ENCODE measurements around the gene FRMD4A.
"Not testable (repeated sequence)": the region's sequence is repeated elsewhere in the genome, so short reads cannot be mapped to it uniquely, and the experiment has no call there.

Gene FRMD4A

GRCh38 chr10:14244801-14245211 is 85.9 kb downstream of the FRMD4A start:
- H3K4me1 Mint-ChIP-seq: no peaks in the 10 kb centered on the region
- peaks cover 20% of the 10 kb centered on the region for H3K27me3 Mint-ChIP-seq
- ATAC-seq: no peak

GRCh38 chr10:14244147-14244546 is 86.6 kb downstream of the FRMD4A start:
- H3K27me3 Mint-ChIP-seq: peaks cover 20% of the 10 kb centered on the region
- H3K4me3 Mint-ChIP-seq: no peak overlapping the region
- peaks cover 9% of the 10 kb centered on the region for H3K9me3 Mint-ChIP-seq
- H3K36me3 Mint-ChIP-seq: no peaks in the 10 kb centered on the region
- H3K27ac Mint-ChIP-seq: no peak overlapping the region
- ATAC-seq: no peak
- H3K4me1 Mint-ChIP-seq: no peaks in the 10 kb centered on the region

More at GRCh38 chr10:14244801-14245211, 85.9 kb downstream of the FRMD4A start:
- H3K4me3 Mint-ChIP-seq: no peak overlapping the region
- H3K27ac Mint-ChIP-seq: no peak overlapping the region
- no peaks in the 10 kb centered on the region for H3K36me3 Mint-ChIP-seq
- peaks cover 9% of the 10 kb centered on the region for H3K9me3 Mint-ChIP-seq

DNA sequence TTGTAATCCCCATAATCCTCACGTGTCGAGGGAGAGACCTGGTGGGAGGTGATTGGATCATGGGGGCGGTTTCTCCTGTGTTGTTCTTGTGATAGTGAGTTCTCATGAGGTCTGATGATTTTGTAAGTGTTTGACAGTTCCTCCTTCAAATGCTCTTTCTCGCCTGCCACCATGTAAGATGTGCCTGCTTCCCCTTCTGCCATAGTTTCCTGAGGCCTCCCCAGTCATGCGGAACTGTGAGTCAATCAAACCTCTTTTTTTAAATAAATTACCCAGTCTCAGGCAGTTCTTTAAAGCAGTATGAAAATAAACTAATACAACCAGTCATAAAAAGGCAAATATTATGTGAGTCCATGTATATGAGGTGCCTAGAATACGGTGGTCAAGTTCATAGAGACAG is 87.5 kb downstream of the FRMD4A start:
- no peak overlapping the region for H3K27ac Mint-ChIP-seq

GRCh38 chr10:14241196-14241595 is 89.5 kb downstream of the FRMD4A start:
- Mint-ChIP-seq H3K27me3 (peaks cover under 1% of the 10 kb centered on the region), H3K4me3 (no peak overlapping the region), H3K9me3 (peaks cover 9% of the 10 kb centered on the region), H3K27ac (no peak overlapping the region), H3K36me3 (no peaks in the 10 kb centered on the region), H3K4me1 (no peaks in the 10 kb centered on the region)
- ATAC-seq: no peak

More for the DNA sequence above, 87.5 kb downstream of the FRMD4A start:
- no peak for ATAC-seq
- Mint-ChIP-seq H3K4me1 (no peaks in the 10 kb centered on the region), H3K4me3 (no peak overlapping the region), H3K36me3 (no peaks in the 10 kb centered on the region), H3K9me3 (peaks cover 9% of the 10 kb centered on the region), H3K27me3 (peaks cover 20% of the 10 kb centered on the region)

DNA sequence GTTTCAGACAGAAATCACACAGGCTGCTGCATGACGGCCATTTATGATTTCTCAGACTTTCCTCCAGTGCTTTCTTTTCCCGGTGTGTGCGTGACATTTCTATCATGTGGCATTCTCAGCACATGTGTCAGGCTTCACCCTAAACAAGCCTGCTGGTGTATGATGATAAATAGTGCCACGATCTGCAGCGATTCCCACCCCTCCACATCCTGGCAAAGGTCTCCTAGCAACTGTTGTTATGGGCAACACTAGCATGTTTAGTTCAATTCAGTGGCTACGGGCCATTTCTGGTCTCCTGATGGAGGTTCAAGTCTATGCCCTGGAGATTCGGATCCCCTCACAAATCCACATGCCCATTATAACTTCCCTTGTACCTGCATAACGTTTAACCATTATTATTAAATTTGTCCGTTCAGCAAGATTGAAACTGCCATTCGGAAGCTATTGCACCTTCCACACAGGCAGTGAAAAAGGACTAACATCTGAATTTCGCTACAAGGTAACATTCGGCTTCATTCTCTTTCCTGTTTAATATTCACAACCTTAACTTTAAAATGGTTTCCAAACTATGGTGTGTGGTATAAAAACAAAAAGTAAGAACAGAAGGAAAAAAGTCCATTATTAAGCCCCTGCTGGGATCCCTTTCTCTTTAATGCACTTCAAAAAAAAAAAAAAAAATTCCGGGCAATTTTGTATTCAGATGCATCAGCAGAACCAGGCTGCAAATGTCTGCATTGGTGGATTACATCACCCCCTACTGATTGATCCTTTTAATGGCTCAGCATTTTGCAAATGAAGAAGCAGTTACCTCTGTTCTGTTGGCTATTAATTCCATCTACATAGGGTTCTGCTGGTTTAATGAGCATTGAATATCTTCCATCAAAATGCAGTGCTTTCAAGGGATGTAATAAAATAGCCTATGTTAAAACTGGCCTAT is 90.2 kb downstream of the FRMD4A start:
- H3K27ac Mint-ChIP-seq: no peak overlapping the region
- H3K36me3 Mint-ChIP-seq: no peaks in the 10 kb centered on the region
- H3K4me3 Mint-ChIP-seq: no peak overlapping the region
- H3K27me3 Mint-ChIP-seq: no peaks in the 10 kb centered on the region
- ATAC-seq: no peak
- no peaks in the 10 kb centered on the region for H3K4me1 Mint-ChIP-seq
- H3K9me3 Mint-ChIP-seq: peaks cover 9% of the 10 kb centered on the region

DNA sequence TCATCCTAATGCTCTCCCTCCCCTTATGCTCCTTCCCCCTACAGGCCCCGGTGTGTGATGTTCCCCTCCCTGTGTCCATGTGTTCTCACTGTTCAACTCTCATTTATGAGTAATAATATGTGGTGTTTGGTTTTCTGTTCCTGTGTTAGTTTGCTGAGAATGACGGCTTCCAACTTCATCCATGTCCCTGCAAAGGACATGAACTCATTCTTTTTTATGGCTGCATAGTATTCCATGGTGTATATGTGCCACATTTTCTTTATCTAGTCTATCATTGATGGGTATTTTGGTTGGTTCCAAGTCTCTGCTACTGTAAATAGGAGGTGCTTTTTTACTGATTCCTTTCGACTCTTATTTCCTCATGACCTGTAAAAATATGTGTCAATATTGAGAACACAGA is 92.1 kb downstream of the FRMD4A start:
- H3K9me3 Mint-ChIP-seq, H3K4me1 Mint-ChIP-seq, H3K27ac Mint-ChIP-seq, H3K27me3 Mint-ChIP-seq, H3K36me3 Mint-ChIP-seq, ATAC-seq, H3K4me3 Mint-ChIP-seq: not testable (repeated sequence)

DNA sequence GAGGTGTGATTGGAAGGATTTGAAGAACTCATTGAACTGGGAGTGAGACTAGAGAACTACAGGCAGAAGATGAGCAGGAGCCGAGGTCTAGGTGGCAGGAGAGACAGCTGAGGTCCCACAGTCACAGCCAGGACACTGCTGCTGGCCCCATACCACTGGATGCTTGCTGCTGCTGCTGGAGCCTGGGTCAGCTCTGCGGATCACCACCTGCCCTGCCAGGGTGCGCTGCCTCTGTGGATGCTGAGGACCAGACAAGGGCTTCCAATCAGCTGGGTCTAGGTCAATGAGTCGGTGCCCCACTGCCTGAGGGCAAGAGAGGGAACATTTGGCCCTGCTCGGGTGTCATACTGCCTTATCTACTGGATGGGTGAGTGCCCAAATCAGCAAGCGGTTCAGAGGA is 94.4 kb downstream of the FRMD4A start:
- ATAC-seq: no peak
- Mint-ChIP-seq H3K27me3 (peaks cover 17% of the 10 kb centered on the region), H3K9me3 (no peaks in the 10 kb centered on the region), H3K27ac (no peak overlapping the region), H3K36me3 (no peaks in the 10 kb centered on the region), H3K4me3 (no peak overlapping the region), H3K4me1 (no peaks in the 10 kb centered on the region)

- no peaks in the 10 kb centered on the region for H3K4me1 Mint-ChIP-seq
- no peak overlapping the region for H3K4me3 Mint-ChIP-seq
- ATAC-seq: no peak
- no peaks in the 10 kb centered on the region for H3K36me3 Mint-ChIP-seq
- H3K27me3 Mint-ChIP-seq: peaks cover 24% of the 10 kb centered on the region
- H3K27ac Mint-ChIP-seq: no peak overlapping the region
- H3K9me3 Mint-ChIP-seq: no peaks in the 10 kb centered on the region
Measured at GRCh38 chr10:14235566-14236195, 95.0 kb downstream of the FRMD4A start.

DNA sequence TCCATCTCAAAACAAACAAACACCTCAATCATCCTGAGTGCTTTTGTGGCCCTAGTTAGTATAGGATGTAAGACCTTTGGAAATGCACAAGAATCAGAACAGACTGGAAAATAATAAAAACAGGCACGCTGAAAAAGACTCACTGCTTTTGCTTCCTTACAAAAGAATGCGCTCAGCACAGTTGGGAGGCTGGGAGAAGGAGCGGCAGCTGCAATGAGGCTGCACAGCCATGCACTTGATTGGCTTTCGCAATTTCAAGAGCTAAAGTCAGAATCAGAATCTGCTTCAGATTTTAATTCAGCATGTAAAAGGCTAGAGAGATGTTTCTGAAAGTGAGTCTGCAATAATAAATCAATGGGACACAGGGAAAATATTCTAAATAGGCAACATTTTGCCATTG is 97.2 kb downstream of the FRMD4A start:
- no peaks in the 10 kb centered on the region for H3K4me1 Mint-ChIP-seq
- no peak overlapping the region for H3K4me3 Mint-ChIP-seq
- no peak overlapping the region for H3K27ac Mint-ChIP-seq
- H3K27me3 Mint-ChIP-seq: peaks cover 27% of the 10 kb centered on the region
- H3K9me3 Mint-ChIP-seq: no peaks in the 10 kb centered on the region
- no peak for ATAC-seq
- no peaks in the 10 kb centered on the region for H3K36me3 Mint-ChIP-seq

DNA sequence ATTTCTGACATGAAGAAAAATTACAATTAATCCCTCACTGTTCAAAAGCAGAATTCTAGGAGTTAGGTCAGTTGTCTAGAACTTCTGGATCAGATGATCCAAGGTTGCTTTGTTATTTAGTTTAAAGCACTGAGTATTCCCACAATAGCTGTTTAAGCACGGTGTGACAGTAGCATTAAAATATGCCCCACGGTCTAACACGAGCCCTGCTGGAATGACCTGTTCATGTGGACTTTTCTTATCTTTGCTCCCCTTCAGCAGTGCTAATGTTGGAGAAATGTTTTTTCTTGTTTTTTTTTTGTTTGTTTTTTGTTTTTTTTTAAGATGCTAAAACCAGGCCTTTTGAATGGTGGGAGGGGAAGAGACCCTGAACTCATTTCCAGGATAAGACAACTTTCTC is 101.9 kb downstream of the FRMD4A start:
- not testable (repeated sequence) for H3K4me1 Mint-ChIP-seq, H3K9me3 Mint-ChIP-seq, H3K36me3 Mint-ChIP-seq, H3K27ac Mint-ChIP-seq, H3K4me3 Mint-ChIP-seq, ATAC-seq
- peaks cover 49% of the 10 kb centered on the region for H3K27me3 Mint-ChIP-seq

DNA sequence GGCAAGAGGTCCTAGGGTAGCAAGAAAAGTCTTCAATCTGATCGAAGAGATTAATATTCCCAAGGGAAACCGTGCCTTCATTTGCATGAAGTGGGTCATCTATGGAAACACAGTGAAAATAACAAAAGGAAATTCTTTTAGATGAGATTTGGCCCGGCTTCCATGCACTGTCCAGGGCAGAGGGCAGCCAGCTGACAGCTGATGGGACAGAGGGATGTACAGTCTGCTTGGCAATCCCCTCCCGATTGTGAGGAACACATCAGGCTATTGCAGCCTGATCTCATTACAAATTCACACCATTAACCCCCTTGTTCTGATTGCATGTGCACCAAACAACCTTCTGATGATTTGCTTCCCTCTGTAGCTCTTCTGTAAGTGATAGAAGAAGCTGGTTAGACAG is 105.3 kb downstream of the FRMD4A start:
- Mint-ChIP-seq H3K36me3 (no peaks in the 10 kb centered on the region), H3K4me1 (no peaks in the 10 kb centered on the region), H3K27ac (no peak overlapping the region), H3K9me3 (no peaks in the 10 kb centered on the region), H3K27me3 (peaks cover 40% of the 10 kb centered on the region), H3K4me3 (no peak overlapping the region)
- no peak for ATAC-seq

DNA sequence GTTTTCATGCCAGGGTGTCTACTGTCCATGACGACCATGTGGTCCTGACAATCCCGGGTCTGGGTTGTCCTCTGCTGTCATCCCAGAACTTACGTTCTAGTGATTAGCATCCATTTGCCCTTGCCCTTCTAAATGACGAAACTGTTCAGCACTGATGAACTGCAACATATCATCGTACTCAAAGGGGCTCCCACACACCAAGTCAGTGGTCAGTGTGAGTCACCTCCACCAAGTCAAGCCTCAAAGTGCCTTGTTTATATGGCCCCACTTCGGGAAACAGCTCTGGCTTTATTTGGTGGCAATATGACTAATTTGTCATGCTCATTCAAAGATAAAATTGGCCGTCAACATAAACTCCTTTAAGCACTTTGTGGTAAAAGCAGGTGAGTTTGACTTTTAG is 110.7 kb downstream of the FRMD4A start:
- H3K27ac Mint-ChIP-seq: no peak overlapping the region
- ATAC-seq: no peak
- no peaks in the 10 kb centered on the region for H3K9me3 Mint-ChIP-seq
- H3K4me1 Mint-ChIP-seq: no peaks in the 10 kb centered on the region
- no peak overlapping the region for H3K4me3 Mint-ChIP-seq
- no peaks in the 10 kb centered on the region for H3K36me3 Mint-ChIP-seq
- peaks cover 61% of the 10 kb centered on the region for H3K27me3 Mint-ChIP-seq

GRCh38 chr10:14219411-14219810 is 111.3 kb downstream of the FRMD4A start:
- Mint-ChIP-seq H3K4me1 (no peaks in the 10 kb centered on the region), H3K9me3 (no peaks in the 10 kb centered on the region), H3K27ac (no peak overlapping the region), H3K4me3 (no peak overlapping the region), H3K36me3 (no peaks in the 10 kb centered on the region), H3K27me3 (peaks cover 59% of the 10 kb centered on the region)
- ATAC-seq: no peak

DNA sequence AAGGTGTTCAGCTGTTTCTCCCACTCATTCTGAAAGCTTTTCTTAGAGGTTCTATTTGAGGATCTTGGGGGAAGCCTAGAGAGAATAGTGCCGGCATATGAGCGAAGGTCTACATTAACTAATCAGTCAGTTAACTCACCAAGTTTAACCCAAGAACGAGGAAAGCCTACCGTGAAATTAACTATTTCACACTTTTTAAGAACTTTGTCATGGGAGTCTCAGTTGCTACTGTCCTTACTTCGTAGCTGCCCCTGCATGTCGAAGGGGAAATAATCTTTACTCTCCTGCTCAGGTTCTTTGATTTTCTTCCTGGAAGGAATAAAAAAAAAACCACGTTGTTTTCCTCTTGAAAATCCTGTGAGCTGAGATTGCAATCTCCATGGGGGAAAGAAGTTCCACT is 115.1 kb downstream of the FRMD4A start:
- no peaks in the 10 kb centered on the region for H3K36me3 Mint-ChIP-seq
- peaks cover 3% of the 10 kb centered on the region for H3K9me3 Mint-ChIP-seq
- no peak for ATAC-seq

GRCh38 chr10:14213703-14214102 is 117.0 kb downstream of the FRMD4A start:
- not testable (repeated sequence) for H3K9me3 Mint-ChIP-seq, H3K27ac Mint-ChIP-seq, ATAC-seq, H3K4me1 Mint-ChIP-seq, H3K36me3 Mint-ChIP-seq, H3K4me3 Mint-ChIP-seq
- peaks cover 42% of the 10 kb centered on the region for H3K27me3 Mint-ChIP-seq

More for the DNA sequence above, 115.1 kb downstream of the FRMD4A start:
- Mint-ChIP-seq H3K4me3 (no peak overlapping the region), H3K27ac (no peak overlapping the region), H3K27me3 (peaks cover 43% of the 10 kb centered on the region), H3K4me1 (no peaks in the 10 kb centered on the region)

- peaks cover 26% of the 10 kb centered on the region for H3K27me3 Mint-ChIP-seq
- no peak for ATAC-seq
- no peaks in the 10 kb centered on the region for H3K36me3 Mint-ChIP-seq
- no peak overlapping the region for H3K27ac Mint-ChIP-seq
- peaks cover 3% of the 10 kb centered on the region for H3K9me3 Mint-ChIP-seq
- no peaks in the 10 kb centered on the region for H3K4me1 Mint-ChIP-seq
- H3K4me3 Mint-ChIP-seq: no peak overlapping the region
Measured at GRCh38 chr10:14211610-14212009, 119.1 kb downstream of the FRMD4A start.
